HG02759 (cell line): Measurements from ENCODE around the gene PRDM9.
"Not testable (repeated sequence)": the region's sequence is repeated elsewhere in the genome, so short reads cannot be mapped to it uniquely, and the experiment has no call there.

ENCODE experiments used
- ATAC-seq: cut with Tn5 transposase; IDR thresholded peaks from one replicate; pipeline ENCODE4 v1.9.1; 2021; ENCODE audit warnings: mild to moderate bottlenecking, moderate library complexity; ENCODE audit not compliant: unreplicated experiment

The PRDM9 gene

DNA sequence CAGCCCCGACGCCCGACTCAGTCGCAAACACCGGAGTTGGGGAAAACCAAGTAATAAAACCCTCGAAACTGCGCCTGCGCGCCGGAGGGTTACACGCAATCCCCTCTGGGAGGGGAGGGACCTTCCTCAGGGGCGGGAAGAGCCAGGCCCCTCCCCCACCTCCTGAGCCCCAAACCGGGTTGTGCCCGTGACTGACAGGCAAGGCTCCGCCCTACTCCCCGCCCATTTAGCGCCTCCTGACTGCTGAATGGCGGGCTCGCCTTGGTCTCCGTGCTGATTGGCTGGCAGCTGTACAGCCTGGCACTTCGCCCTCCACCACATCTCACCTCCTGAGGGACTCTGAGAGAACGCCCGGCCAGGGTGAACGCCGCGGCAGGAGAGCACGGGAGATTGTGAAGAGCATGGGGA lies at the start of gene PRDM9:
Gene PRDM9 (plus strand): TSS at position 332 of the 408 bp plus-strand sequence. CDS start 1,425 bp downstream, outside the sequence.
- ATAC-seq: no peak

GRCh38 chr5:23457780-23458179 lies 49.6 kb upstream of the PRDM9 start:
- no peak for ATAC-seq

GRCh38 chr5:23459214-23459613 lies 48.2 kb upstream of the PRDM9 start:
- no peak for ATAC-seq

DNA sequence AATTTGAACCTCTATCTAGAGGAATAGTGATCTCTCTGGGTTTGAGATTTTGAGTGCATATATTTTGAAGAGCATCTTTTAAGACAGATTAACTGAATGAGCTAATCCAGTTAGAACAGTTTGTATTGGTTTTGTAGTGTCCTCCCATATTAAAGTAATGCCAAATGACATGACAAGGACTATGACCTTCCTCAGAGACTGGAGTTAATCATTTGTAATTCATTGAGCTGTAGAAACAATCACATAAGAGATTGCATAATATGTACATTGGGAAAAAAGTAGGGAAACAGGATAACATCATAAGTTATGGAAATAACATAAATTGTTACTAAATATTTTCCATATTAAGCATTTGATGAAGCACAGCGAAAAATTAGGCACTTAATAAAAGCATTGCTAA lies 45.8 kb upstream of the PRDM9 start:
- no peak for ATAC-seq

- no peak for ATAC-seq
These were observed 41.0 kb upstream of the PRDM9 start for GRCh38 chr5:23466401-23466912.

DNA sequence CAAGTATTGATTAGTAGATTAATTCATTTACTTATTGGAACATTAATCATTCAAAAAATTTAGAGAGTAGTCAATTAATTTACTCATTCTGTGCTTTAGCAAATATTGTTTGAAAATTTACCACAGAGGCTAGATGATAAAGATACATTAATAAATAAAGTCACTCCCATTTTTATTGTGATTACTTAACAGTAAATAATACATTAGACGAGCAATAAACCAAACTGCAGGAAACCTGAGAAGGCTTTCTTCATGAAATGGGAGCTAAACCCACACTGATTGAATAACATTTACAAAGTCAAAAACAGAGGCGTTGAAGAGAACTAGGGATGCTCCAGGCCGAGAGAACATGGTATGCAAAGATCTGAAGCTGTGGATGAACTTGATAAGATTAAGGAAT lies 38.8 kb upstream of the PRDM9 start:
- no peak for ATAC-seq

- ATAC-seq: no peak
These were observed 33.5 kb upstream of the PRDM9 start for GRCh38 chr5:23473915-23474314.

DNA sequence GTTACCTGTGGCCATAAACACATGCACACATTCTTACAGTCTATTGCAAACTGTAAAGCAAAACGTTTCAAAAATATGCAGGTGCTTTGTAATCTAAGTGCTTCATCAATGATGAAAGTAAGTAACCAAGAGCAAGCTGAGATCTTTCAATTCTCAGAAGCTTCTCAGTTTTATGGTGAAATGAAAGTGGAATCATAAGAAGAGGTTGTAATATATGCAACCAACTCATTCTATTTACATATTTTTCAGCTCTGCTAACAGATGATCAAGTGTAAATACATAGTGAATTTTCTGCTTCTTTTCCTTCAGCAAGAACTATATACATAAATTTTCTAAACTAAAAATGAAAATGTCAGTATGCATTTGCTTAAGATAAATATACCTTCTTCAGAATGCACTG lies 33.1 kb upstream of the PRDM9 start:
- no peak for ATAC-seq

DNA sequence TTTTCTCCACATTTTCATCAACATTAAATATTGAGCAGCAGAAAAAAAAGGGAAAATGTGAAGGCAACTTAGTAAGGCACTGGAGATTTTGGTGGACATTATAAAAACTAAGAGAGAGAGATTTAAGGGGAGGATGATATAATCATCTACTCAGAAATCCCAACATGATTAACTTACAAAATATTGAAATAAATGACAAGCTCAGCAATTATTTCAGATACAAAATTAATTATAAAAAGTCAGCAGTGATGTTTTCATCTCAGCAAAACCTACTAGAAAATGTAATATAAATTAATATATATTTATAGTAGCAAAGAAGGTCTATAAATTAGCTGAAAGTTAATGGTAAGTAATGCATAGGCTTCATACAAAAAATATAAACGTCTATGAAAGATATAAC lies 30.8 kb upstream of the PRDM9 start:
- no peak for ATAC-seq

DNA sequence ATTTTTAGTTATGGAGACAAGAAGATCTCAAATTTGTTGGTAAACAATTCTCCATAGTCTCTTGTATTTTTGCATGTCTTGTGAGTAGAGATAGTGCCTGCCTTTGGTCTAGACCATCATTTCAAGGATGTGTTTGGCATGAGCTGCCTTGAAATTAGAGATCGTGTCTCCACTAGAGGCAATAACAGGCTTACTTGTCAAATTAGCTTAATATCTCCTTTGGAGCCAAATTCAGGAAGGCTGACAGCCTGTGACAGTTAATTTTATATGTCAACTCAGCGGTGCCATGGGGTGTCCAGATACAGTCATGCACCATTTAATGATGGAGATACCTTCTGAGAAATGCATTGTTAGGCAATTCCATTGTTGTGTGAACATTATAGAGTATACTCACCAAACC lies 24.8 kb upstream of the PRDM9 start:
- no peak for ATAC-seq

GRCh38 chr5:23483090-23483489 lies 24.3 kb upstream of the PRDM9 start:
- no peak for ATAC-seq

DNA sequence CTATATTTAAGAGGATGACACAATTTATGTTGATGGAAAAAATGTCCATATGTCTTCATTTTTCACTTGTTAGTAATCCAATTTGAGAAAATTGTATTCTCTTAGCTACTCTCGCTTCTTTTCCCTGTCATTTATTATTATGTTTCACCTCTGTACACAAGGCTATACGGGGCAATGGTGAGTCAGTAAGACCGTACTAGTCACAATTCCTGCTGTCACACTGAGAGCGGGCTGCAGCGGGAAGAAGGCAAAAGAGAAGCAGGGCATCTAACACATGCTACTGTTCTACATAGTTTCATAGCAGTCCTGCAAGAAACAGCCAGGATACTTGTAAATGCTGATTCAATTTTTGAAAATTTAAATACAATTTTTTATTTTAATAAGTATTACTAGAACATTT lies 23.3 kb upstream of the PRDM9 start:
- no peak for ATAC-seq

DNA sequence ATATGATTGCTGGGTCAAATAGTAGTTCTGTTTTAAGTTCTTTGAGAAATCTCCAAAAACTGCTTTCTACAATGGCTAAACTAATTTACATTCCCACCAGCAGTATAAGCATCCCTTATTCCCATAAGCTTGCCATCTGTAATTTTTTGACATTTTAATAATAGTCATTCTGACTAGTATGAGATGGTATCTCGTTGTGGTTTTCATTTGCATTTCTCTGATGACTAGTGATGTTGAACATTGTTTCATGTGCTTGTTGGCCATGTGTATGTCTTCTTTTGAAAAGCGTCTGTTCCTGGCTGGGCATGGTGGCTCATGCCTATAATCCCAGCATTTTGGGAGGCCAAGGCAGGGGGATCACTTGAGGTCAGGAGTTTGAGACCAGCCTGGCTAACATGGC lies 21.2 kb upstream of the PRDM9 start:
- ATAC-seq: not testable (repeated sequence)

DNA sequence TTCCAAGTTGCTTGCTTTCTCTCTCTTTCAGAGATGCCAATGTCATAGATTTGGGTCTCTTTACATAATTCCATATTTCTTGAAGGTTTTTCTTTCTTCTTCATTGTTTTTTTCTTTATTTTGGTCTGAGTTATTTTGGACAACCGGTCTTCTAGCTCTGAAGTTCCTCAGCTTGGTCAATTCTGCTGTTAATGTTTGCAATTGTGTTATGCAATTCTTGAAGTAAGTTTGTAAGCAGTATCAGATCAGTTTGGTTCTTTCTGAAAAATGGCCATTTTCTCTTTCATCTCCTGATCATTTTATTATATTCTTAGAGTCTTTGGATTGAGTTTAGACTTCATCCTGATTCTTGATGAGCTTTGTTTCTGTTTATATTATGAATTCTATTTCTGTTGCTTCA lies 16.4 kb upstream of the PRDM9 start:
- no peak for ATAC-seq

DNA sequence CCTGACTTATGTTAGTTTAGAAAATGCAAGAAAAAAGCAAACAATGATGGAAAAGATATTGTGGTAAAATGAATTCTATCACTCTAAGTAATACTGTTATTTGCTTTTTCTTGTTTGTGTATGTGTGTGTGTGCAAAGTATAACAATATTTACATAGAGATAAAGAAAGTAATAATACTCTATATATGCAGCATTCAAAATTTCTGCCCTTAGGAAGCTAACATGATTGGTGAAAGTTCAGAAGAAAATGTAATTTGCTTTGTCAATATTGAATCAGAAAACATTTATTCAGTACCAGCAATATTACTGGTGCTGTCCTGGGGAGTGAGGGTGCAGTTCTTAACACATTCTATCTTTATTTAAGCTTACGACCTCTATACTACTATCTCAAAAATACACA lies 12.9 kb upstream of the PRDM9 start:
- no peak for ATAC-seq

DNA sequence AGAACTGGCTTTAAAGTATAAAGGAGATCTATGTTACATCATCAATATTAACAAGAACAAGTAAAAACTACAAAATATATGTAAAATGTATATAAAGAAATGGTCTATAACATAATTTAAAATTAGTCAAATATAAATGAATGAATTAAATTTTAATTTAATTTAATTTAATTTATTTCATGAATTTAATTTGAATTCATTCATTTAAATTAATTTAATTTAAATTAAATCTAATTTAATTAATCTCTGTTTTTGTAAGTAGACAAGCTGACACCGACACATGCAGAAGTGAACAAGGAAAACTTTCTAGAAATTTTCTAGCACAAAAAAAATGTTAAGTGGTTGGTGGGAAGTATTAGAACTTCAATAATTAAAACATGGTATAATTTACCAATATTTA lies 10.8 kb upstream of the PRDM9 start:
- no peak for ATAC-seq

DNA sequence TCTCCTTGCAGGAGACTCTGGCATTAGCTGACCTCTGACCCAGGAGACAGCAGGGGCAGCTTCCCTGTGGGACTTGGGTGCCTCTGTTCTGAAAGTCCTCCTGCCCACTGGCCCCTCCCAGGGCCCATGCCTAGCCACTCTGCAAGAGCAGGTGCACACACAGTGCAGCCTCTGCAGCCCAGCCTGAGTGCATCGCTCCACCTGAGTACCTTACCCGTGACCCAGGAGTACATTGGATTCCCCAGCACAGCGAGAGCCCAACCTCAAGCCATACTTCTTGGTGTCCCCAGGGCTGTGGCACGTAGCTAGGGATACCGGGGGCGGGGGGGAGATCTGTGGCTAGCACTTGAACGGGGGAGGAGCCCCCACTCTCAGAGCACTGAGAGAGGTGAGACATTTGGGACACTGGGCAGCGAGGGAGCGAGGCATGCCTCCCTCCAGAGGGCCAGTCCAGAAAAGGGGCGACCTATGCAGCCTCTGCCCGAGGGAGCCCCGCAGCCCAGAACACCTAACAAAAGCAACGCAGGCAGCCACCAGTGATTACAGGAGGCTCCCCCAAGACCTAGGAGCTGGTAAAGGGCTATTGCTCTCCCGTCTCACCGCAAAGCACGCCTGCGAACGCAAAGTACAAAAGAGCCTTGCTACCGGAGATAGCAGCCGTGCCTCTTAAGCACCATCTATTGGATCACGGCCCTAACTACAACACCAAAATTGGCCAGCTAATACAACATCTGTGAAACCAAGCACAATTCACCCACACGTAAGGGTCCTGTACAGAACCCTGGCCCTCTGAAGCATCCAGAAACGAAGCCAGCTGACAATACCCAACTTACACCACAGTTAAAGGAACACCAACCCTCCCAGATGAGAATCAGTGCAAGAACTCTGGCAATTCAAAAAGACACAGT lies 826 bp upstream of the PRDM9 start:
- ATAC-seq: no peak

- not testable (repeated sequence) for ATAC-seq
These were observed 3.0 kb downstream of the PRDM9 start for GRCh38 chr5:23510434-23510833.

- no peak for ATAC-seq
These were observed 15.1 kb downstream of the PRDM9 start for GRCh38 chr5:23522553-23522952.

- no peak for ATAC-seq
These were observed 15.6 kb downstream of the PRDM9 start for GRCh38 chr5:23523031-23523430.

DNA sequence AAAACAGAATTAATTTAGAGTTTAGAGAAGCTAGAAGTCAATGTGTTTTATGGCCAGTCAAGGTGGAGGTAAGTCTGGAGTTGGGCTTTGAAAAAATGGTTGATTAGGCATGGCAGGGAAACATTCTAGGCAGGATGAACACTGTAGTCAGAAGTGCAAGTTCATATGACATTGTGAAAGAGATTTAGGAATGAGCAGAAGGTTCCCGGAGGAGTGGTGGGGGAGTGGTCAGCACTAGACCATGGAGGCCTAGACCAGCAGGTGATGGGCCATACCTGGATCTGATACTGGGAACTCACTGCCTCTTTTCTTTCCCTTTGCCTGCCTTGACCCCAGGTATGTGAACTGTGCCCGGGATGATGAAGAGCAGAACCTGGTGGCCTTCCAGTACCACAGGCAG lies 16.6 kb downstream of the PRDM9 start:
- no peak for ATAC-seq

- ATAC-seq: no peak
These were observed 18.3 kb downstream of the PRDM9 start for GRCh38 chr5:23525751-23526150.

GRCh38 chr5:23526616-23527015 lies 19.2 kb downstream of the PRDM9 start:
- ATAC-seq: not testable (repeated sequence)
